HCT116 (cell line): Measurements from ENCODE around the gene STK25. TPM values are rescaled to one million over a fixed set of nuclear protein-coding genes. Genes with fewer than 3 reads are reported as not detected.
A peak's percentile ranks its signal among the peaks of the same experiment; 100 is the strongest.

Experiments used
- ATAC-seq: fragments of 200-7000 bp; cut with Tn5 transposase; 2 replicates; pipeline ENCODE4 v1.9.1; 2020; ENCODE audit warnings: mild to moderate bottlenecking, moderate library complexity
- BruUV-seq: library from RNA; stranded (reverse); fragments of 400-500 nt; replicated peaks from 2 replicates; lab custom pipeline; 2021; lab: Mats Ljungman, UMichigan
- CTCF ChIA-PET: fragments of 300-600 bp; sonication (Branson Sonifier 250); formaldehyde crosslinking; loops from one replicate; lab custom pipeline; 2021; ENCODE audit warnings: antibody characterized with exemption; lab: Charles Lee
- POLR2A ChIA-PET: fragments of 300-600, 350-600 bp; sonication (Branson Sonifier 250); formaldehyde crosslinking; loops from one replicate; lab custom pipeline; 2021; ENCODE audit warnings: antibody characterized with exemption; lab: Charles Lee
- RAD21 ChIA-PET, 2 experiments: fragments of 300-600 bp; sonication (Branson Sonifier 250); formaldehyde crosslinking; loops; one replicate each; lab custom pipeline; 2023; ENCODE audit warnings: low total read pairs in 2 of 2; ENCODE audit not compliant: uncharacterized antibody in 2 of 2, unreplicated experiment in 2 of 2, low non-redundant PET in 1 of 2; lab: Charles Lee
- DNase-seq: peaks from one replicate; pipeline ENCODE4 v3.0.0-alpha.2; 2010; ENCODE audit warnings: low read depth, low spot score
- H2AFZ ChIP-seq: fragments of 200-600 bp; shearing (Covaris generic), sonication (generic); 2 replicates; pipeline ENCODE4 v1.6.1; 2017; ENCODE audit warnings: low read depth, mixed run types, mixed read lengths, antibody characterized with exemption, low read length; ENCODE audit not compliant: poor library complexity, severe bottlenecking
- H3K27ac ChIP-seq: 2 replicates; pipeline ENCODE4 v1.5.1; 2012; ENCODE audit warnings: low read depth, low read length
- H3K27me3 ChIP-seq: fragments of 200-600 bp; sonication (generic); 2 replicates; pipeline ENCODE4 v1.6.1; 2016; ENCODE audit warnings: mixed run types, low read length, mixed read lengths; ENCODE audit not compliant: insufficient read depth
- H3K36me3 ChIP-seq, 2 experiments: fragments of 200-500 bp in 1 of 2; fragments of 200-600 bp in 1 of 2; sonication (Bioruptor generic) in 1 of 2; sonication (generic) in 1 of 2; 2 replicates each; pipeline versions ENCODE4 v1.5.1 to v1.6.1; 2014 to 2016; ENCODE audit warnings: low read length in 2 of 2, inconsistent platforms in 1 of 2, mixed read lengths in 1 of 2, mixed run types in 1 of 2; ENCODE audit not compliant: insufficient read depth in 2 of 2, control insufficient read depth in 1 of 2
- H3K4me1 ChIP-seq, 2 experiments: fragments of 200-600 bp in 1 of 2; sonication (generic) in 1 of 2; 2 replicates each; pipeline versions ENCODE4 v1.5.1 to v1.6.1; 2012 to 2017; ENCODE audit warnings: low read length in 2 of 2, inconsistent platforms in 1 of 2, mild to moderate bottlenecking in 1 of 2, mixed read lengths in 1 of 2, mixed run types in 1 of 2, moderate library complexity in 1 of 2; ENCODE audit not compliant: insufficient read depth in 2 of 2, control insufficient read depth in 1 of 2
- H3K4me2 ChIP-seq: fragments of 200-600 bp; sonication (generic); 2 replicates; pipeline ENCODE4 v1.6.1; 2017; ENCODE audit warnings: mixed run types, low read length, mixed read lengths
- H3K4me3 ChIP-seq, 2 experiments: fragments of 200-600 bp in 1 of 2; sonication (generic) in 1 of 2; replicated peaks in 1 of 2; 2 replicates each; pipeline ENCODE4 v1.5.1; 2011 to 2016; ENCODE audit warnings: low read length in 2 of 2, control low read depth in 1 of 2, low read depth in 1 of 2, mild to moderate bottlenecking in 1 of 2, mixed read lengths in 1 of 2, mixed run types in 1 of 2
- H3K79me2 ChIP-seq: fragments of 200-600 bp; sonication (generic); 2 replicates; pipeline ENCODE4 v1.6.1; 2017; ENCODE audit warnings: mild to moderate bottlenecking, mixed run types, low read length, moderate library complexity, mixed read lengths; ENCODE audit not compliant: insufficient read depth
- H3K9ac ChIP-seq: fragments of 200-600 bp; sonication (generic); 2 replicates; pipeline ENCODE4 v1.6.1; 2016; ENCODE audit warnings: low read length, mixed read lengths
- H3K9me2 ChIP-seq: fragments of 200-600 bp; sonication (generic), shearing (Covaris generic); 2 replicates; pipeline ENCODE4 v1.6.1; 2017; ENCODE audit warnings: mixed run types, mild to moderate bottlenecking, moderate library complexity; ENCODE audit not compliant: insufficient read depth
- H3K9me3 ChIP-seq, 2 experiments: fragments of 200-500 bp in 1 of 2; fragments of 200-600 bp in 1 of 2; sonication (Bioruptor generic) in 1 of 2; sonication (generic) in 1 of 2; 2 replicates each; pipeline ENCODE4 v1.6.1; 2014 to 2017; ENCODE audit warnings: low read length in 2 of 2, mixed read lengths in 2 of 2, inconsistent platforms in 1 of 2, low read depth in 1 of 2, mild to moderate bottlenecking in 1 of 2, mixed run types in 1 of 2, moderate library complexity in 1 of 2; ENCODE audit not compliant: control insufficient read depth in 1 of 2, insufficient read depth in 1 of 2
- H4K20me1 ChIP-seq: fragments of 200-600 bp; sonication (generic), shearing (Covaris generic); 2 replicates; pipeline ENCODE4 v1.6.1; 2017; ENCODE audit warnings: mixed run types, mild to moderate bottlenecking, moderate library complexity; ENCODE audit not compliant: insufficient read depth
- EGR1 ChIP-seq: IDR thresholded peaks from 2 replicates; pipeline ENCODE4 v1.6.1; 2012; ENCODE audit warnings: low read depth
- EZH2phosphoT487 ChIP-seq: fragments of 200-600 bp; IDR thresholded peaks from 2 replicates; pipeline ENCODE4 v1.6.1; 2018; ENCODE audit warnings: antibody characterized with exemption, borderline replicate concordance
- MAX ChIP-seq: IDR thresholded peaks from 2 replicates; pipeline ENCODE4 v1.6.1; 2012
- POLR2AphosphoS5 ChIP-seq: IDR thresholded peaks from 2 replicates; pipeline ENCODE4 v1.6.1; 2011; ENCODE audit warnings: mild to moderate bottlenecking, low read depth, low read length, moderate library complexity
- SRF ChIP-seq: IDR thresholded peaks from 2 replicates; pipeline ENCODE4 v1.6.1; 2012; ENCODE audit warnings: low read depth
- YY1 ChIP-seq: IDR thresholded peaks from 2 replicates; pipeline ENCODE4 v1.6.1; 2011; ENCODE audit warnings: low read length, low read depth, moderate library complexity, mild to moderate bottlenecking; ENCODE audit not compliant: insufficient replicate concordance; ENCODE audit errors: extremely low read depth
- ZNF274 ChIP-seq: fragments of 200-500 bp; sonication (Bioruptor generic); IDR thresholded peaks from 2 replicates; pipeline ENCODE4 v1.6.1; 2014; ENCODE audit warnings: mild to moderate bottlenecking, low read depth, low read length, inconsistent platforms
- intact Hi-C: fragments of 100-400 bp; cut with micrococcal nuclease; formaldehyde crosslinking; loops from 2 replicates; pipeline ENCODE4 v1.10.0; 2022
- total RNA-seq: library from RNA; stranded (reverse); gene quantifications from one replicate; pipeline ENCODE4 v1.2.1, GENCODE V29; 2021; ENCODE audit not compliant: unreplicated experiment

The STK25 gene
- total RNA-seq, 1 experiment from 2014 or later = 160 TPM

GRCh38 chr2:241556746-241557145 lies 48.4 kb upstream of the STK25 start:
- no TSS peak for BruUV-seq
- intact Hi-C loops = loop anchor here (5.0 to 10.0 kb wide), 3 partner anchors 81 to 328 kb away; partner anchors contain the start of genes ATG4B, FARP2 and THAP4
- Histone ChIP-seq H3K79me2 (peaks cover 20% of the 10 kb centered on the region), H4K20me1 (no peaks in the 10 kb centered on the region), H3K9me3 (no peaks in the 10 kb centered on the region), H3K27me3 (no peaks in the 10 kb centered on the region), H3K27ac (no peak overlapping the region), H3K9me2 (no peaks in the 10 kb centered on the region), H2AFZ (no peak overlapping the region), H3K4me1 (peaks cover 21 to 47% of the 10 kb centered on the region in 2 experiments; a peak in 3 of 4 replicates), H3K9ac (no peak overlapping the region), H3K36me3 (no peaks in the 10 kb centered on the region), H3K4me2 (no peak overlapping the region), H3K4me3 (no peak overlapping the region)
- TF ChIP-seq EZH2phosphoT487 = no peak
- TF ChIP-seq YY1 = no peak
- TF ChIP-seq SRF = no peak
- no peak for TF ChIP-seq ZNF274
- no peak for ATAC-seq
- ChIA-PET POLR2A (no interaction called here), RAD21 (no interaction called here), CTCF (no interaction called here)
- DNase-seq = no peak

- peak overlapping the region in 1 of 2 experiments; percentile 31; a peak in 2 of 4 replicates for H3K4me3 ChIP-seq
- intact Hi-C loops = loop anchor here (5.0 to 10.0 kb wide), 3 partner anchors 82 to 329 kb away; partner anchors contain the start of genes ATG4B, FARP2 and THAP4
- POLR2A ChIA-PET = no interaction called here
- no peaks in the 10 kb centered on the region for H3K9me2 ChIP-seq
- TF ChIP-seq POLR2AphosphoS5 = peak; percentile 44
- no peak for TF ChIP-seq MAX
- TF ChIP-seq EGR1 = no peak
- H4K20me1 ChIP-seq = no peaks in the 10 kb centered on the region
- H3K36me3 ChIP-seq = no peaks in the 10 kb centered on the region
- H3K4me1 ChIP-seq = peaks cover 15 to 37% of the 10 kb centered on the region in 2 experiments; a peak in 3 of 4 replicates
- BruUV-seq = no TSS peak
- no peak overlapping the region for H3K27ac ChIP-seq
- DNase-seq (no peak), ATAC-seq (no peak)
- H3K27me3 ChIP-seq = no peaks in the 10 kb centered on the region
- H2AFZ ChIP-seq = no peak overlapping the region
- peak overlapping the region; percentile 32; the same call in 1 of the 2 replicates for H3K9ac ChIP-seq
- peak overlapping the region; percentile 61 for H3K4me2 ChIP-seq
- RAD21 ChIA-PET = interaction anchor here in 1 of 2 experiments (0.6 kb wide), 1 partner anchor 87 kb away, joined by 3 read pairs; no protein-coding TSS in a partner anchor
- CTCF ChIA-PET = interaction anchor here (0.8 to 1.2 kb wide), 2 partner anchors 43 to 477 kb away, joined by 3 read pairs; no protein-coding TSS in a partner anchor
- H3K9me3 ChIP-seq = no peaks in the 10 kb centered on the region
- H3K79me2 ChIP-seq = peaks cover 13% of the 10 kb centered on the region
Measured at GRCh38 chr2:241555711-241556110, 47.3 kb upstream of the STK25 start.
